Prostate gland (tissue), 2 donors: Measurements from ENCODE around the gene NUP50.
"Not testable (repeated sequence)": the region's sequence is repeated elsewhere in the genome, so short reads cannot be mapped to it uniquely, and the experiment has no call there.

ENCODE experiments used
- POLR2A ChIP-seq: fragments of 450-650 bp; IDR thresholded peaks from one replicate; pipeline ENCODE4 v1.6.1; 2016; ENCODE audit warnings: antibody characterized with exemption, mild to moderate bottlenecking
- TF ChIP-seq, protein P1 (sequence below), 4 experiments: fragments of 200-600 bp in 2 of 4; fragments of 450-650 bp in 2 of 4; sonication (generic) in 2 of 4; IDR thresholded peaks; 1 replicate in 3 of 4; 2 replicates in 1 of 4; pipeline ENCODE4 v1.5.1; 2016 to 2019; ENCODE audit warnings: antibody characterized with exemption in 4 of 4, mild to moderate bottlenecking in 2 of 4, moderate library complexity in 2 of 4

- TF ChIP-seq, protein P1, sequence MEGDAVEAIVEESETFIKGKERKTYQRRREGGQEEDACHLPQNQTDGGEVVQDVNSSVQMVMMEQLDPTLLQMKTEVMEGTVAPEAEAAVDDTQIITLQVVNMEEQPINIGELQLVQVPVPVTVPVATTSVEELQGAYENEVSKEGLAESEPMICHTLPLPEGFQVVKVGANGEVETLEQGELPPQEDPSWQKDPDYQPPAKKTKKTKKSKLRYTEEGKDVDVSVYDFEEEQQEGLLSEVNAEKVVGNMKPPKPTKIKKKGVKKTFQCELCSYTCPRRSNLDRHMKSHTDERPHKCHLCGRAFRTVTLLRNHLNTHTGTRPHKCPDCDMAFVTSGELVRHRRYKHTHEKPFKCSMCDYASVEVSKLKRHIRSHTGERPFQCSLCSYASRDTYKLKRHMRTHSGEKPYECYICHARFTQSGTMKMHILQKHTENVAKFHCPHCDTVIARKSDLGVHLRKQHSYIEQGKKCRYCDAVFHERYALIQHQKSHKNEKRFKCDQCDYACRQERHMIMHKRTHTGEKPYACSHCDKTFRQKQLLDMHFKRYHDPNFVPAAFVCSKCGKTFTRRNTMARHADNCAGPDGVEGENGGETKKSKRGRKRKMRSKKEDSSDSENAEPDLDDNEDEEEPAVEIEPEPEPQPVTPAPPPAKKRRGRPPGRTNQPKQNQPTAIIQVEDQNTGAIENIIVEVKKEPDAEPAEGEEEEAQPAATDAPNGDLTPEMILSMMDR (IDR thresholded peaks at IDR 0.05), result not testable (repeated sequence)
- not testable (repeated sequence) for TF ChIP-seq POLR2A
Observed at GRCh38 chr22:45191746-45192145, 28.0 kb downstream of the NUP50 start.
